BLaER1 treated with 17β-estradiol and CSF1 and Interleukin-3, amounts not matched to agents 10 nM and 100 nM (cell line): ENCODE results near the gene MTHFD1.

Source experiments
- H3K27ac ChIP-seq, 11 experiments: shearing (Covaris generic); formaldehyde crosslinking; 2 replicates each; pipeline ENCODE4 v1.8.1; 2022
- H3K27me3 ChIP-seq, 11 experiments: shearing (Covaris generic); formaldehyde crosslinking; 2 replicates each; pipeline ENCODE4 v1.8.1; 2022
- H3K36me3 ChIP-seq, 11 experiments: shearing (Covaris generic); formaldehyde crosslinking; 2 replicates each; pipeline ENCODE4 v1.8.1; 2022
- H3K4me1 ChIP-seq, 10 experiments: shearing (Covaris generic); formaldehyde crosslinking; 2 replicates each; pipeline ENCODE4 v1.8.1; 2022
- H3K4me2 ChIP-seq, 11 experiments: shearing (Covaris generic); formaldehyde crosslinking; 2 replicates each; pipeline ENCODE4 v1.8.1; 2022
- H3K4me3 ChIP-seq, 10 experiments: shearing (Covaris generic); formaldehyde crosslinking; 2 replicates each; pipeline ENCODE4 v1.8.1; 2022
- H3K9ac ChIP-seq, 11 experiments: shearing (Covaris generic); formaldehyde crosslinking; 2 replicates each; pipeline ENCODE4 v1.8.1; 2022
- H3K9me3 ChIP-seq, 11 experiments: shearing (Covaris generic); formaldehyde crosslinking; replicated peaks in 1 of 11; 2 replicates each; pipeline ENCODE4 v1.8.1; 2022
- H4K20me1 ChIP-seq, 11 experiments: shearing (Covaris generic); formaldehyde crosslinking; 2 replicates each; pipeline ENCODE4 v1.8.1; 2022
- Cebpa-rat ChIP-seq, 11 experiments: shearing (Covaris generic); IDR thresholded peaks; 2 replicates each; pipeline ENCODE4 v1.8.1; 2022

The MTHFD1 gene

DNA sequence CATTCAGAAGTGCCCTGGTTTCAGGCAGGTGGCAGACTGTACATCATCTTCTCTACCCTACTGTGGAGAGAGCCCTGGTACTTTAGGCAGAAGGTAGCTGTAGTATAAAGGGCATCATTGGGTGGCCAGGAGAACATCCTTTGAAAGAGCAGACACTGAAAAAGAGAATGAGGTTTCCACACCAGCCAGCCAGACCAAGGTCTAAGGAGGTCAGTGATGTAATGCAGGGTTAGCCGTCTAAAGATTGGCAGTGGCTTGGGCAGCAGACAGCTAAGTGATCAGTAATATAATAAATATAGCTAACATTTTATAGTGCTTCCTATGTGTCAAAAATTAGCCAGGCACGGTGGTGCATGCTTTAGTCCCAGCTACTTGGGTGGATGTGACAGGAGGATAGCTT is 103.5 kb downstream of the MTHFD1 start:
- Histone ChIP-seq H3K27me3 (no peaks in the 10 kb centered on the region), H3K4me1 (peaks cover 0 to 10% (median 8%) of the 10 kb centered on the region in 10 experiments; a peak in 10 of 20 replicates), H3K9me3 (no peaks in the 10 kb centered on the region), H4K20me1 (peaks cover 0 to 66% (median 11%) of the 10 kb centered on the region in 11 experiments; a peak in 11 of 22 replicates), H3K4me3 (no peak overlapping the region), H3K9ac (no peak overlapping the region), H3K4me2 (no peak overlapping the region), H3K36me3 (peaks cover 56 to 93% (median 70%) of the 10 kb centered on the region in 11 experiments), H3K27ac (no peak overlapping the region)
- TF ChIP-seq Cebpa-rat (IDR thresholded peaks at IDR 0.05): no peak

DNA sequence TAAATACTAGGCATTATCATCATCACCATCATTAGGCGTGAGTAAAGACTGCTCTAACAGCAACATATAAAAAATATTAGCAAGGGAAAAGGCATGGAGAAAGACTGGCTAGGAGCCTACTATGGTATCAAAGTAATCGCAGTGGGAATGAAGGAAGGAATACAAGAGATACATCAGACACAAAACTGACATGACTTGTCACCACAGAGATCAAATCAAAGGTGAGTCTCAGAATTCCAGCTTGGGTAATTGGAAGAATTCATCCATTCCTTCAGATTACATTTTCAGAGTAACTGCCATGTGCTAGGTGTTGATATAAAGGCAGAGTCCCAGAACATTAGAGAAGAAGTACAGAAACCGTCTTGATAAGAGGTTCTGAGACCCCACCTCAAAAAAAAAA is 105.3 kb downstream of the MTHFD1 start:
- peaks cover 0 to 76% (median 11%) of the 10 kb centered on the region in 11 experiments; a peak in 11 of 22 replicates for H4K20me1 ChIP-seq
- peaks cover 0 to 10% (median 8%) of the 10 kb centered on the region in 10 experiments; a peak in 10 of 20 replicates for H3K4me1 ChIP-seq
- TF ChIP-seq Cebpa-rat (IDR thresholded peaks at IDR 0.05): no peak
- no peak overlapping the region for H3K4me2 ChIP-seq
- H3K36me3 ChIP-seq: peaks cover 43 to 84% (median 60%) of the 10 kb centered on the region in 11 experiments
- H3K27ac ChIP-seq: no peak overlapping the region
- no peak overlapping the region for H3K4me3 ChIP-seq
- no peak overlapping the region for H3K9ac ChIP-seq
- no peaks in the 10 kb centered on the region for H3K27me3 ChIP-seq
- H3K9me3 ChIP-seq: no peaks in the 10 kb centered on the region

- H3K36me3 ChIP-seq: peaks cover 32 to 69% (median 48%) of the 10 kb centered on the region in 11 experiments; a peak in 21 of 22 replicates
- H3K27me3 ChIP-seq: no peaks in the 10 kb centered on the region
- H3K9ac ChIP-seq: no peak overlapping the region
- H3K4me2 ChIP-seq: no peak overlapping the region
- H3K4me1 ChIP-seq: peaks cover 10 to 21% (median 18%) of the 10 kb centered on the region in 10 experiments
- no peak overlapping the region for H3K4me3 ChIP-seq
- H3K27ac ChIP-seq: no peak overlapping the region
- TF ChIP-seq Cebpa-rat (IDR thresholded peaks at IDR 0.05): no peak
- H4K20me1 ChIP-seq: peaks cover 0 to 80% (median 11%) of the 10 kb centered on the region in 11 experiments; a peak in 11 of 22 replicates
- no peaks in the 10 kb centered on the region for H3K9me3 ChIP-seq
Measured at GRCh38 chr14:64495252-64495651, 107.1 kb downstream of the MTHFD1 start.

GRCh38 chr14:64496764-64497163 is 108.6 kb downstream of the MTHFD1 start:
- Histone ChIP-seq H3K4me2 (no peak overlapping the region), H3K9ac (no peak overlapping the region), H4K20me1 (peaks cover 0 to 65% (median 3%) of the 10 kb centered on the region in 11 experiments; a peak in 12 of 22 replicates), H3K27me3 (no peaks in the 10 kb centered on the region), H3K36me3 (peaks cover 20 to 54% (median 35%) of the 10 kb centered on the region in 11 experiments; a peak in 21 of 22 replicates), H3K4me1 (peaks cover 23 to 35% (median 26%) of the 10 kb centered on the region in 10 experiments), H3K4me3 (no peak overlapping the region), H3K27ac (no peak overlapping the region), H3K9me3 (no peaks in the 10 kb centered on the region)
- no peak for TF ChIP-seq Cebpa-rat (IDR thresholded peaks at IDR 0.05)

- Histone ChIP-seq H3K4me1 (peaks cover 33 to 44% (median 35%) of the 10 kb centered on the region in 10 experiments), H4K20me1 (peaks cover 0 to 35% (median 0%) of the 10 kb centered on the region in 11 experiments; a peak in 8 of 22 replicates), H3K9ac (peak overlapping the region in 1 of 11 experiments; percentile 51; a peak in 1 of 22 replicates), H3K36me3 (peaks cover 14 to 27% (median 23%) of the 10 kb centered on the region in 11 experiments; a peak in 19 of 22 replicates), H3K27ac (peak overlapping the region in 3 of 11 experiments; percentile 11 to 36 (median 26); a peak in 3 of 22 replicates), H3K4me2 (peak overlapping the region; percentile 89 to 99 (median 96)), H3K9me3 (no peaks in the 10 kb centered on the region), H3K4me3 (no peak overlapping the region), H3K27me3 (no peaks in the 10 kb centered on the region)
- no peak for TF ChIP-seq Cebpa-rat (IDR thresholded peaks at IDR 0.05)
Measured at GRCh38 chr14:64500088-64500487, 111.9 kb downstream of the MTHFD1 start.

DNA sequence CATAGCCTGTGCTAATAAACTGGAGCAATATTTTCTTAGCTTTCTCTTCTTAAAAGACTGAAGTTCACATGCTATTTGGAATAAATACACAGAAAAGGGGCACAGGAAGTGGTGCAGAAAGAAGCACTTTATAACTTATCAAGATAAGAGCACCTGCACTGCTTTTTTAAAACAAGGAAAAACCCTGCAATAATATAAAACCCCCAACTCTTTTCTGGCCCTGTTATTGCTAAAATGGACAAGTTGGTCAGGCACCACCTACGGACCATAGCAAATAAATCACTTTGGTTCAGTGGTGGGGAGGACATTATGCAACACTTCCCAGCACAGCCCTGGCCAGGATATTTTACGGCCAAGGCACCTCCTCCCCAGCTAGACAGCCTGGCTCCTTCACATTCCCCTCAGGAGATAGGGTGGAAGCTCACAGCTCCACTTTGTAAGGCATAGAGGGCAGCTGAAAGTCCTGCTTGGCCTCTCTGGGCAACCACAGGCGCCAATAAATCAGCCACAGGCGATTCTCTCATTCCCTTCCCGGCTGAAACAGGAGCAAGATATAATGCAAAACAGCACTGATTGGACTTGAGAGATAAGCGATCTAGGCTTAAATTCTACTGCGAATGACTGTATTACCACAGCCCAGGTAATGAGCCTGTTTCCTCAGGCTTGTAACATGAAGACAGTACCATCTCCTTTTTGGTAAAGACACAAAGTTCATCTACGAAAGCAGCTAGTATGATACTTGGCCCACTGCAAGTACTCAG is 113.4 kb downstream of the MTHFD1 start:
- peak in 4 of 11 experiments; percentile 17 to 44 (median 28); a peak in 2 of 22 replicates for TF ChIP-seq Cebpa-rat (IDR thresholded peaks at IDR 0.05)
- Histone ChIP-seq H3K27me3 (no peaks in the 10 kb centered on the region), H3K4me1 (peaks cover 40 to 52% (median 45%) of the 10 kb centered on the region in 10 experiments), H3K9me3 (no peaks in the 10 kb centered on the region), H4K20me1 (peaks cover 14 to 35% (median 15%) of the 10 kb centered on the region in 11 experiments; a peak in 21 of 22 replicates), H3K36me3 (peaks cover 6 to 20% (median 12%) of the 10 kb centered on the region in 11 experiments; a peak in 12 of 22 replicates), H3K27ac (peak overlapping the region; percentile 99 to 100 (median 100); a peak in 19 of 22 replicates), H3K4me2 (peak overlapping the region; percentile 89 to 99 (median 96)), H3K4me3 (peak overlapping the region; percentile 81 to 98 (median 92); a peak in 19 of 20 replicates), H3K9ac (peak overlapping the region; percentile 96 to 100 (median 100))

DNA sequence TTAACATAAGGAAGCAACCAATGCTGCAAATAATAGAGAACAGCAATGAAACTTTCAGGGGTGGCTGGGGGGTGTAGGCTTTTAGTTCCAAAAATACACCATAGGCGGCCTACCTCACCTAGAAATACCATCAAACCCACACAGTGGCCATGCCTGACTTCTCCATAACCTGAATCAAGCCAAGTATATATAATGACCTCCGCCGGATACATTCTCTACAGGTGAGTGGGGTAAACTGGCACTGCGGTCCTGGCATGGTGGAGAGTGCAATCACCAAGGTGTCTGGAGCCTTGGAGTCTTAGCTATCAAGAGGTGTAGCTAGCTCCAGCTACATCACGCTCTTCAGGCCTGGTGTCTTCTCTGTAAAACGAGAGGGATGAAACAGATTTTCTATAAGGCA is 114.3 kb downstream of the MTHFD1 start:
- peak overlapping the region; percentile 99 to 100 (median 100) for H3K27ac ChIP-seq
- no peak for TF ChIP-seq Cebpa-rat (IDR thresholded peaks at IDR 0.05)
- H3K9me3 ChIP-seq: no peaks in the 10 kb centered on the region
- H3K4me1 ChIP-seq: peaks cover 49 to 61% (median 54%) of the 10 kb centered on the region in 10 experiments
- H3K27me3 ChIP-seq: no peaks in the 10 kb centered on the region
- H4K20me1 ChIP-seq: peaks cover 23 to 37% (median 24%) of the 10 kb centered on the region in 11 experiments; a peak in 21 of 22 replicates
- H3K4me2 ChIP-seq: peak overlapping the region; percentile 89 to 99 (median 96)
- H3K9ac ChIP-seq: peak overlapping the region; percentile 96 to 100 (median 100)
- peak overlapping the region; percentile 81 to 98 (median 92) for H3K4me3 ChIP-seq
- H3K36me3 ChIP-seq: peaks cover 6 to 16% (median 12%) of the 10 kb centered on the region in 11 experiments; a peak in 13 of 22 replicates

DNA sequence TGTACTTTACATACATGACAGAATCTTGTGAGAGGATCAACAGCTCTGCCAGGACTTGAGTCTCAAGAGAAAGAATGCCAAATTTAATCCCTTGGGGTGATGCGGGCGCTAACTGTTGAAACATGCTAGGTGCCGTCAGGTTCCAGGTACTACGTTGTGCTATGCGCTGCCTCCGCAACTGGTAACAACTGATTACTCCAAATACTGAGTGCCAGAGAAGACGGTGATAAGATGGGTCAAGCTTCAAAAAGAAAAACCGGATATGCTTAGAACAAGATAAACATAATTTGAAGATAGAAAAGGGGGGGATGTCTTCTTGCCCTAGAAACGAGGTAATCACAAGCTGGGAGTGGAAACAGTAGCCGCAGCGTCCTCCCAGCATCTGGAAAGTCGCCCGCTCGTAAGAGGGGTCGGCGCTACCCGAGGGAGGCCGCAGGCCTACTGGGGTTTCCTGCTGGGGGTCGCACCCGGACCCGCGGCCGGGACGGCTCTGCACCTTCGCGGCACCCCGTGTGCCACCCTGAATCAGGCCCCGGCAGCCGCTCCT is 114.8 kb downstream of the MTHFD1 start:
- peak overlapping the region; percentile 89 to 99 (median 96) for H3K4me2 ChIP-seq
- H3K9ac ChIP-seq: peak overlapping the region; percentile 96 to 100 (median 100)
- H3K36me3 ChIP-seq: peaks cover 3 to 18% (median 8%) of the 10 kb centered on the region in 11 experiments; a peak in 13 of 22 replicates
- H3K9me3 ChIP-seq: no peaks in the 10 kb centered on the region
- peak overlapping the region; percentile 99 to 100 (median 100) for H3K27ac ChIP-seq
- H3K27me3 ChIP-seq: no peaks in the 10 kb centered on the region
- peak overlapping the region; percentile 81 to 98 (median 92) for H3K4me3 ChIP-seq
- no peak for TF ChIP-seq Cebpa-rat (IDR thresholded peaks at IDR 0.05)
- H3K4me1 ChIP-seq: peaks cover 54 to 62% (median 59%) of the 10 kb centered on the region in 10 experiments
- H4K20me1 ChIP-seq: peaks cover 28 to 40% (median 29%) of the 10 kb centered on the region in 11 experiments
